Measurements from ENCODE around the gene NKX2-3. TPM values are rescaled to one million over a fixed set of nuclear protein-coding genes. Genes with fewer than 3 reads are reported as not detected.

Gene NKX2-3
- total RNA-seq, 4 donors from 2014 or later = 0.54 TPM; not detected in 3

DNA sequence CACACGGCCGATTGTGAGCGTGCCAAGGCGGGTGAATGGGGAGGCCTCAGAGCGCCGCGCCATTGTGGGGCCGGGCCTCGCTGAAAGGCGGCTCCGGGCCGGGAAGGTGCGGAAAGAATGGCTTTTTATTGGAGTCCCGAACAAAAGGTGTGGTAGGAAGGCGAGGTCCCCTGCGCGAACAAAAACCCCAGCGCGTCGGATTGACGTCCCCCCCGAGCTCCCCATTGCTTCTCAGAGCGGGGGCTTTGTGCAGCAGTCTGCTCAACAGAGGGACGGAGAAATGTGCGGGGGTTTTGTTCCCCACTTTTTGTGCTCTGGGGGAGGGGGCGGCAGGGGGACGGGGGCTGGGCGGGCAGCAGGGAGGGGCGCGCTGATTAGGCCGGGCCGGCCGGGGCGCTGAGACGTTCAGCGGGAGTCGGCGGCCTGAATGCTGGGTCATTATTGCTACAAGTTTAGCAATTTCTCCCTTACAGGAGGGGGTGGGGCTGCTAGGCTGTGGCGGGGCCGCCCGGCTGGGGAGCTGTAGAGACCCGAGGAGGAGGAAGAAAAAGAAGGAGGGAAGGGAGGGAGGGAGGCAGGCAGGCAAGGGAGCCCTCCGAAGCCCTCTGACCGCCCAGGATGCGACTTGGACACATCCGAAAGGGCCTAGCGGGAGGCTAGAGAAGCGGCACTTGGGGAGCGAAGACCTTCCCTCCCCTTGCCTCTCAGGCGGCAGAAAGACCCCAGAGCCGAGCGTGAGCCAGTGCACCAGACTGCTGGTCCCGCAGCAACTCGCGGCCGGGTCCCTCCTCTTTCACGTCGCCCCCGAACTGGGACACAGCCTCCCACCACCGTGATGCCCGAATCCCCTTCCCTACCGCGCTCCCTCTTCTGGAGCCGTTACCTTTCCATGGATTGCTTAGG is 4.6 kb downstream of the NKX2-3 start:
- Histone ChIP-seq H3K4me1 (peaks cover 0 to 63% (median 27%) of the 10 kb centered on the region in 3 donors), H3K27ac (no peak overlapping the region), H3K4me3 (peak overlapping the region in 1 of 2 donors; percentile 20), H3K9me3 (no peaks in the 10 kb centered on the region), H3K27me3 (peaks cover 100% of the 10 kb centered on the region), H3K36me3 (no peaks in the 10 kb centered on the region)
- TF ChIP-seq EP300 (IDR thresholded peaks at IDR 0.05) (no peak), CTCF (IDR thresholded peaks at IDR 0.05) (no peak), POLR2AphosphoS5 (IDR thresholded peaks at IDR 0.05) (no peak), POLR2A (IDR thresholded peaks at IDR 0.05) (no peak)
- WGBS, 2 donors (ENCODE audit: low coverage in 1 of 2) = 11 to 37% methylated on average over 7 to 14 of the region's 64 CpGs
- ATAC-seq = no peak

DNA sequence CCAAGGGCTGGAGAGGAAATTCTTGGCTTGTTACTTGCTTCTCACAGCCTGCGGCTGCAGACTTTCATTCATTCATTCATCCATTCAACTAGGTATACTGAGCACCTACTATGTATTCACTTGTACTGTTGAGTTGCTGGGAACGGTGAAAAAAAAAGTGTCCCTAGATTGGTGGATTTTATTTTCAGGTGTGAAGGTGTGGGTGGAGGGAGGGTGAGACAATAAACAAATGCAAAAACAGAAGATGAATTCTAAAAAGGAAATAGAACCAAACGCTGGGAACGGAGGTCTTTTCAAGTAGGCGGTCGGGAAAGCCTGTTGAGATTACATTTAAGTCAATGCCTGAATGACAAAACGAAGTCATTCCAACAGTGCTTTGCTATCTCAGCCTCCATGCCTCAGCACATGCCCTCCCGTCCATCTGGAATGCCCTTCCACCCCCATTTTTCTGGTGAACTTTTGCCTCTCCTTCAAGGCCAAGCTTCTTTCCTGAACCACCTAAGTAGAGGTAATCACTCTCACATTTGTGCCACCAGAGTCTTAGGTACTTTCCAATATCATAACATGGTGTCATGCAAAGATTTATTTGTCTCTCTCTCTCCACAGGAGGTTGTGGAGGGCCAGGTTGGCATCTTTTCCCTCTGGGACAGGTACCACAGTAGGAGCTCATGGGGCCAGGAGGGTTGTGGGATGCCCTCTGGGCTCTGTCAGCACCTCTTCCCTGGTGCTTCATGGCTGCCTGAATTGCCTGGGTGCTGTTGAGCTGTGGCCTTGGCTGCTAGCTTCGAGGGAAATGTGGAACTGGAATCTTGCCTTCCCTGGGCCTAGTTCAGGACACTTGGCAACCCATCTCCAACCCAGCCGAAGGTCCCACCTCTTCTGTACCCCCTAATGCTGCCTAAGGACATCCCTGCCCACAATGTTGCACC is 5.5 kb downstream of the NKX2-3 start:
- no peaks in the 10 kb centered on the region for H3K36me3 ChIP-seq
- peaks cover 0 to 53% (median 27%) of the 10 kb centered on the region in 3 donors for H3K4me1 ChIP-seq
- H3K27me3 ChIP-seq = peaks cover 100% of the 10 kb centered on the region
- 33 to 39% methylated on average over 8 of the region's 10 CpGs for WGBS, 2 donors (ENCODE audit: low coverage in 1 of 2)
- TF ChIP-seq POLR2AphosphoS5 (IDR thresholded peaks at IDR 0.05) (no peak), EP300 (IDR thresholded peaks at IDR 0.05) (no peak), POLR2A (IDR thresholded peaks at IDR 0.05) (no peak), CTCF (IDR thresholded peaks at IDR 0.05) (no peak)
- H3K4me3 ChIP-seq = no peak overlapping the region
- H3K9me3 ChIP-seq = no peaks in the 10 kb centered on the region
- H3K27ac ChIP-seq = no peak overlapping the region
- no peak for ATAC-seq

DNA sequence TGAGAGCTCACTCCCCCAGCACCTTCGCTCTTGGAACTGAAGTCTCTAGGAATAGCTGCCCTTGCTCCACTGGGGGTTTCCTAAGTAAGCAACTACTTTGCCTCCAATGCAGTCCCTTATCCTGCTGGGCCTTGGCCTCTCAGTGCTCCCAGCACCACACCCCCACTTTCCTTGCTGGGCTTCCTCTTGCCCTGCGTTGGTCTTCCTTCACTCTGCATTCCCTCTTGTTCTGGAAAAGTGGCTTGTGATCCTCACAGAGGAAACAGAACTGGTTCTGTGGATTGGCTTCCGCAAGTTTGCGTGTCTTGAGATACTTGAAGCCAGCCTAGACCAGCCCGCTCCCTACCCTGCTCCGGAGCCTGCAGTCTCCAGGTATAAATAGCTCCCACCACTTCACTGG is 6.4 kb downstream of the NKX2-3 start:
- ATAC-seq = no peak
- no peaks in the 10 kb centered on the region for H3K9me3 ChIP-seq
- H3K27me3 ChIP-seq = peaks cover 100% of the 10 kb centered on the region
- WGBS, 2 donors (ENCODE audit: low coverage in 1 of 2) = 20 to 53% methylated on average over 1 to 4 of the region's 6 CpGs
- no peak overlapping the region for H3K4me3 ChIP-seq
- H3K4me1 ChIP-seq = peaks cover 0 to 45% (median 27%) of the 10 kb centered on the region in 3 donors
- H3K36me3 ChIP-seq = no peaks in the 10 kb centered on the region
- TF ChIP-seq CTCF (IDR thresholded peaks at IDR 0.05) (no peak), EP300 (IDR thresholded peaks at IDR 0.05) (no peak), POLR2AphosphoS5 (IDR thresholded peaks at IDR 0.05) (no peak), POLR2A (IDR thresholded peaks at IDR 0.05) (no peak)
- H3K27ac ChIP-seq = no peak overlapping the region

- no peak overlapping the region for H3K27ac ChIP-seq
- no peak for TF ChIP-seq CTCF (IDR thresholded peaks at IDR 0.05)
- no peak for TF ChIP-seq POLR2A (IDR thresholded peaks at IDR 0.05)
- no peak for TF ChIP-seq POLR2AphosphoS5 (IDR thresholded peaks at IDR 0.05)
- TF ChIP-seq EP300 (IDR thresholded peaks at IDR 0.05) = no peak
- peaks cover 0 to 40% (median 27%) of the 10 kb centered on the region in 3 donors for H3K4me1 ChIP-seq
- 13% methylated on average over 1 of the region's 1 CpG; no CpG with 5 or more reads in 1 of the 2 donors for WGBS, 2 donors (ENCODE audit: low coverage in 1 of 2)
- H3K27me3 ChIP-seq = peaks cover 100% of the 10 kb centered on the region
- no peaks in the 10 kb centered on the region for H3K36me3 ChIP-seq
- H3K4me3 ChIP-seq = no peak overlapping the region
- no peaks in the 10 kb centered on the region for H3K9me3 ChIP-seq
- ATAC-seq = no peak
Observed at GRCh38 chr10:99539820-99540219, 7.1 kb downstream of the NKX2-3 start.
